Liver (tissue), 9 donors: Measurements from ENCODE around the gene MARCKS. TPM values are rescaled to one million over a fixed set of nuclear protein-coding genes. Genes with fewer than 3 reads are reported as not detected.

ENCODE experiments used
- DNase-seq: peaks from one replicate; pipeline ENCODE4 v3.0.0-alpha.2; 2017; ENCODE audit warnings: low spot score
- H3K27ac ChIP-seq, 2 donors: one replicate each; pipeline ENCODE4 v1.7.0; 2013; ENCODE audit warnings: inconsistent platforms in 2 of 2, low read length in 2 of 2, control low read depth in 1 of 2, low read depth in 1 of 2, mild to moderate bottlenecking in 1 of 2
- H3K27me3 ChIP-seq, 4 donors: one replicate each; pipeline versions ENCODE4 v1.6.1 to v1.7.0; 2013; ENCODE audit warnings: low read length in 3 of 4, inconsistent platforms in 1 of 4, mild to moderate bottlenecking in 1 of 4, moderate library complexity in 1 of 4; ENCODE audit not compliant: control insufficient read depth in 4 of 4, insufficient read depth in 4 of 4
- H3K36me3 ChIP-seq, 4 donors: one replicate each; pipeline versions ENCODE4 v1.6.1 to v1.7.0; 2013; ENCODE audit warnings: low read length in 3 of 4, mild to moderate bottlenecking in 3 of 4, low read depth in 1 of 4, moderate library complexity in 1 of 4; ENCODE audit not compliant: control insufficient read depth in 4 of 4, insufficient read depth in 3 of 4
- H3K4me1 ChIP-seq, 4 donors: one replicate each; pipeline versions ENCODE4 v1.6.1 to v1.7.0; 2013; ENCODE audit warnings: low read length in 3 of 4, mild to moderate bottlenecking in 3 of 4, moderate library complexity in 1 of 4; ENCODE audit not compliant: control insufficient read depth in 4 of 4, insufficient read depth in 4 of 4
- H3K4me3 ChIP-seq, 3 donors: one replicate each; pipeline versions ENCODE4 v1.6.1 to v1.7.0; 2013; ENCODE audit warnings: low read length in 3 of 3, control low read depth in 1 of 3, low read depth in 1 of 3, mild to moderate bottlenecking in 1 of 3
- H3K9ac ChIP-seq, 2 donors: one replicate each; pipeline ENCODE4 v1.7.0; 2013; ENCODE audit warnings: low read length in 2 of 2, mild to moderate bottlenecking in 2 of 2, moderate library complexity in 2 of 2, control low read depth in 1 of 2, low read depth in 1 of 2
- H3K9me3 ChIP-seq, 4 donors: one replicate each; pipeline versions ENCODE4 v1.6.1 to v1.7.0; 2013; ENCODE audit warnings: low read length in 3 of 4; ENCODE audit not compliant: control insufficient read depth in 4 of 4
- ATF3 ChIP-seq: IDR thresholded peaks from 2 replicates; pipeline ENCODE4 v1.6.1; 2016; ENCODE audit warnings: antibody characterized with exemption
- CTCF ChIP-seq: fragments of 150-350 bp; IDR thresholded peaks from 2 replicates; pipeline ENCODE4 v1.5.1; 2017; ENCODE audit warnings: improper control_type of control experiment, low read depth, low read length; ENCODE audit not compliant: missing input control
- EGR1 ChIP-seq, 2 donors: IDR thresholded peaks; 2 replicates each; pipeline ENCODE4 v1.6.1; 2016 to 2018; ENCODE audit warnings: antibody characterized with exemption in 2 of 2, low read depth in 2 of 2
- FOXA1 ChIP-seq: IDR thresholded peaks from 2 replicates; pipeline ENCODE4 v1.6.1; 2016; ENCODE audit warnings: antibody characterized with exemption
- FOXA2 ChIP-seq: IDR thresholded peaks from 2 replicates; pipeline ENCODE4 v1.6.1; 2016; ENCODE audit warnings: antibody characterized with exemption
- GABPA ChIP-seq, 2 donors: IDR thresholded peaks in 1 of 2; conservative IDR thresholded peaks in 1 of 2; 2 replicates each; pipeline ENCODE4 v1.6.1; 2016; ENCODE audit warnings: antibody characterized with exemption in 2 of 2, mild to moderate bottlenecking in 1 of 2, moderate library complexity in 1 of 2
- HNF4A ChIP-seq, 2 donors: conservative IDR thresholded peaks; 2 replicates each; pipeline ENCODE4 v1.6.1; 2016; ENCODE audit warnings: antibody characterized with exemption in 2 of 2, mild to moderate bottlenecking in 2 of 2
- JUND ChIP-seq, 2 donors: IDR thresholded peaks; 2 replicates each; pipeline ENCODE4 v1.6.1; 2016; ENCODE audit warnings: antibody characterized with exemption in 2 of 2
- MAX ChIP-seq: IDR thresholded peaks from 2 replicates; pipeline ENCODE4 v1.6.1; 2016; ENCODE audit warnings: antibody characterized with exemption
- RAD21 ChIP-seq, 2 donors: IDR thresholded peaks; 2 replicates each; pipeline ENCODE4 v1.6.1; 2016; ENCODE audit warnings: antibody characterized with exemption in 2 of 2, mild to moderate bottlenecking in 2 of 2
- REST ChIP-seq: IDR thresholded peaks from 2 replicates; pipeline ENCODE4 v1.6.1; 2016; ENCODE audit warnings: antibody characterized with exemption, mild to moderate bottlenecking
- RXRA ChIP-seq, 2 donors: IDR thresholded peaks; 2 replicates each; pipeline ENCODE4 v1.6.1; 2017 to 2018; ENCODE audit warnings: antibody characterized with exemption in 2 of 2, mild to moderate bottlenecking in 1 of 2
- SP1 ChIP-seq: IDR thresholded peaks from 2 replicates; pipeline ENCODE4 v1.6.1; 2018; ENCODE audit warnings: antibody characterized with exemption, mild to moderate bottlenecking
- TAF1 ChIP-seq: conservative IDR thresholded peaks from 2 replicates; pipeline ENCODE4 v1.6.1; 2016; ENCODE audit warnings: antibody characterized with exemption, mild to moderate bottlenecking
- YY1 ChIP-seq: IDR thresholded peaks from 2 replicates; pipeline ENCODE4 v1.6.1; 2016; ENCODE audit warnings: antibody characterized with exemption, mild to moderate bottlenecking
- ZBTB33 ChIP-seq: IDR thresholded peaks from 2 replicates; pipeline ENCODE4 v1.6.1; 2016; ENCODE audit warnings: antibody characterized with exemption
- whole genome bisulfite sequencing: extraction: QIAGEN DNeasy Blood & Tissue Kit; methylation state at CpG from one replicate; pipeline ENCODE4 v1.1.7; 2013; 5-methylcytosine and 5-hydroxymethylcytosine counted together
- polyA plus RNA-seq, 2 donors: library from polyadenylated mRNA; stranded (reverse) in 1 of 2; unstranded in 1 of 2; fragments of 200-250 nt in 1 of 2; fragments of >200 nt in 1 of 2; fragmentation: Nextera tagmentation in 1 of 2; extraction: Ambion mirVana in 1 of 2; gene quantifications; one replicate each; pipeline versions ENCODE4 v1.2.1 to v1.2.3, GENCODE V29; 2013 to 2015
- total RNA-seq, 2 donors: library from RNA; depleted of rRNA; stranded (reverse); fragments of >200 nt; gene quantifications; one replicate each; pipeline ENCODE4 v1.2.3, GENCODE V29; 2014
- donor health status: healthy.
- donor health status: healthy.
- donor health status: healthy.
- donor health status: healthy.
- donor health status: healthy.

MARCKS gene
- total and polyA plus RNA-seq, 4 donors: 3.6 to 31.6 (median 5.9) TPM

- H3K9ac ChIP-seq: no peak overlapping the region
- H3K27ac ChIP-seq: no peak overlapping the region
- no peaks in the 10 kb centered on the region for H3K9me3 ChIP-seq
- H3K36me3 ChIP-seq: no peaks in the 10 kb centered on the region
- TF ChIP-seq SP1: no peak
- no peak for TF ChIP-seq MAX
- no peak for TF ChIP-seq EGR1 (IDR thresholded peaks at IDR 0.05; ENCODE audit: low read depth in 2 of 2)
- no peak for TF ChIP-seq HNF4A (conservative IDR thresholded peaks at IDR 0.05)
- no peak for TF ChIP-seq FOXA2
- no peak for TF ChIP-seq CTCF
- no peak for TF ChIP-seq FOXA1
- no peak for TF ChIP-seq RAD21 (IDR thresholded peaks at IDR 0.05)
- TF ChIP-seq REST: no peak
- TF ChIP-seq RXRA (IDR thresholded peaks at IDR 0.05): no peak
- DNase-seq: no peak
- H3K4me1 ChIP-seq: no peaks in the 10 kb centered on the region
- WGBS: 79% methylated on average over 1 of the region's 1 CpG
- H3K4me3 ChIP-seq: no peak overlapping the region
- H3K27me3 ChIP-seq: no peaks in the 10 kb centered on the region
Observed at GRCh38 chr6:113829696-113830045, 27.5 kb upstream of the MARCKS start.

GRCh38 chr6:113830140-113830539, 27.0 kb upstream of the MARCKS start:
- no peaks in the 10 kb centered on the region for H3K36me3 ChIP-seq
- H3K27ac ChIP-seq: no peak overlapping the region
- no peak for DNase-seq
- H3K4me1 ChIP-seq: no peaks in the 10 kb centered on the region
- WGBS: 72% methylated on average over 2 of the region's 2 CpGs
- no peaks in the 10 kb centered on the region for H3K9me3 ChIP-seq
- H3K9ac ChIP-seq: no peak overlapping the region
- H3K27me3 ChIP-seq: no peaks in the 10 kb centered on the region
- H3K4me3 ChIP-seq: no peak overlapping the region
- no peak for TF ChIP-seq HNF4A (conservative IDR thresholded peaks at IDR 0.05)
- TF ChIP-seq SP1: no peak
- no peak for TF ChIP-seq GABPA (IDR thresholded peaks at IDR 0.05 in 1 of 2, conservative IDR thresholded peaks at IDR 0.05 in 1 of 2)
- no peak for TF ChIP-seq YY1
- TF ChIP-seq ATF3: no peak
- TF ChIP-seq TAF1: no peak
- no peak for TF ChIP-seq CTCF
- TF ChIP-seq MAX: no peak
- TF ChIP-seq JUND (IDR thresholded peaks at IDR 0.05): no peak
- no peak for TF ChIP-seq ZBTB33
- TF ChIP-seq REST: no peak
- TF ChIP-seq RAD21 (IDR thresholded peaks at IDR 0.05): no peak
- TF ChIP-seq FOXA2: no peak
